ENCODE data around the gene SEMA4A.

DNA sequence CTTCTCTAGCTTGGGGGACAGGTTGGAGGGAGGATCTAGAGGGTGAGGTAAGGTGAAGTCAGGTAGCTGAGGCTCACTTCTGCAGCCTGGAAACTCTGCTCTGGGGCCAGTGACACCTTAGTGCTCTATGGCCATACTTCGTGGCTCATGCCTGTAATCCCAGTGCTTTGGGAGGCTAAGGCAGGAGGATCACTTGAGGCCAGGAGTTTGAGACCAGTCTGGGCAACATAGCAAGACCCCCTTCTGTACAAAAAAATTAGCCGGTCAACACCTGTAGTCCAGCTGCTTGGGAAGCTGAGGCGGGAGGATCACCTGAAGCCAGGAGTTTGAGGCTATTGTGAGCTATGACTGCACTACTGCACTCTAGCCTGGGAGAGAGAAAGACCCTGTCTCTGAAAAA, 33.1 kb upstream of the SEMA4A start:
- TF ChIP-seq EZH2 (IDR thresholded peaks at IDR 0.05), result no peak
- TF ChIP-seq POLR2AphosphoS5 (IDR thresholded peaks at IDR 0.05; ENCODE audit: borderline replicate concordance, low read depth, low read length), result no peak
